B cell (primary cell): ENCODE data around the gene NLRP5. TPM values are rescaled to one million over a fixed set of nuclear protein-coding genes. Genes with fewer than 3 reads are reported as not detected.

ENCODE experiments used
- ATAC-seq: fragments of 200-7000 bp; cut with Tn5 transposase; one replicate; pipeline ENCODE4 v1.10.0; 2021; ENCODE audit warnings: low read depth, mild to moderate bottlenecking, moderate number of reproducible peaks, moderate library complexity
- CTCF ChIA-PET: fragments of 350-600 bp; sonication (Branson Sonifier 250); formaldehyde crosslinking; loops from one replicate; lab custom pipeline; 2021; ENCODE audit warnings: antibody characterized with exemption, inconsistent platforms; lab: Charles Lee
- POLR2A ChIA-PET: fragments of 350-600 bp; sonication (Branson Sonifier 250); formaldehyde crosslinking; loops from one replicate; lab custom pipeline; 2021; ENCODE audit warnings: antibody characterized with exemption; lab: Charles Lee
- DNase-seq: peaks from one replicate; pipeline ENCODE4 v3.0.0; 2013
- H2AFZ ChIP-seq: 2 replicates; pipeline ENCODE4 v1.6.1; 2012; ENCODE audit warnings: mild to moderate bottlenecking, low read depth, low read length; ENCODE audit not compliant: insufficient read depth, poor library complexity, severe bottlenecking
- H3K27ac ChIP-seq, 2 donors: 1 replicate in 1 of 2; 2 replicates in 1 of 2; pipeline ENCODE4 v1.5.1; 2012 to 2013; ENCODE audit warnings: low read length in 2 of 2, mild to moderate bottlenecking in 2 of 2, moderate library complexity in 1 of 2
- H3K27me3 ChIP-seq, 4 experiments: fragments of 200-600 bp in 1 of 4; sonication (generic) in 1 of 4; replicated peaks in 1 of 4; 1 replicate in 2 of 4; 2 replicates in 2 of 4; pipeline versions ENCODE4 v1.6.1 to v1.7.0; 2013 to 2016; ENCODE audit warnings: low read length in 3 of 4, mild to moderate bottlenecking in 2 of 4, mixed read lengths in 1 of 4, moderate library complexity in 1 of 4; ENCODE audit not compliant: insufficient read depth in 4 of 4, control insufficient read depth in 3 of 4; ENCODE audit errors: control extremely low read depth in 1 of 4
- H3K36me3 ChIP-seq, 2 experiments: replicated peaks in 1 of 2; 1 replicate in 1 of 2; 2 replicates in 1 of 2; pipeline versions ENCODE4 v1.6.1 to v1.7.1; 2013; ENCODE audit warnings: low read length in 1 of 2; ENCODE audit not compliant: insufficient read depth in 2 of 2, control insufficient read depth in 1 of 2; ENCODE audit errors: control extremely low read depth in 1 of 2, extremely low read depth in 1 of 2
- H3K4me1 ChIP-seq, 2 donors: fragments of 200-600 bp in 1 of 2; sonication (generic) in 1 of 2; 1 replicate in 1 of 2; 2 replicates in 1 of 2; pipeline versions ENCODE4 v1.5.1 to v1.6.1; 2013 to 2017; ENCODE audit warnings: low read length in 2 of 2; ENCODE audit not compliant: control insufficient read depth in 2 of 2, insufficient read depth in 2 of 2
- H3K4me2 ChIP-seq: replicated peaks from 2 replicates; pipeline ENCODE3; 2012; ENCODE audit warnings: mild to moderate bottlenecking, low read depth, low read length; ENCODE audit not compliant: poor library complexity, severe bottlenecking
- H3K4me3 ChIP-seq, 5 experiments: fragments of 200-600 bp in 1 of 5; sonication (generic) in 1 of 5; 1 replicate in 3 of 5; 2 replicates in 2 of 5; pipeline versions ENCODE4 v1.5.1 to v1.7.0; 2011 to 2016; ENCODE audit warnings: low read length in 4 of 5, mild to moderate bottlenecking in 4 of 5, low read depth in 2 of 5, control low read depth in 1 of 5, moderate library complexity in 1 of 5; ENCODE audit not compliant: insufficient read depth in 1 of 5; ENCODE audit errors: control extremely low read depth in 1 of 5, extremely low read depth in 1 of 5
- H3K79me2 ChIP-seq: fragments of 200-600 bp; sonication (generic); one replicate; pipeline ENCODE4 v1.6.0; 2016; ENCODE audit warnings: low read length; ENCODE audit not compliant: control insufficient read depth, insufficient read depth
- H3K9ac ChIP-seq: fragments of 200-600 bp; sonication (generic); 2 replicates; pipeline ENCODE4 v1.6.1; 2017; ENCODE audit warnings: mild to moderate bottlenecking, low read length, moderate library complexity
- H3K9me3 ChIP-seq, 3 donors: one replicate each; pipeline versions ENCODE4 v1.6.1 to v1.7.1; 2013; ENCODE audit warnings: low read length in 2 of 3; ENCODE audit not compliant: control insufficient read depth in 2 of 3, insufficient read depth in 1 of 3; ENCODE audit errors: control extremely low read depth in 1 of 3
- H4K20me1 ChIP-seq: 2 replicates; pipeline ENCODE4 v1.6.0; 2012; ENCODE audit warnings: mild to moderate bottlenecking, low read length; ENCODE audit not compliant: insufficient read depth, control insufficient read depth, poor library complexity, severe bottlenecking
- H3K27ac Mint-ChIP-seq: one replicate; pipeline ENCODE4 v1.8.0; 2021; ENCODE audit warnings: mixed read lengths
- H3K27me3 Mint-ChIP-seq: one replicate; pipeline ENCODE4 v1.8.0; 2021; ENCODE audit warnings: mixed read lengths
- H3K4me1 Mint-ChIP-seq: one replicate; pipeline ENCODE4 v1.8.0; 2021; ENCODE audit warnings: mixed read lengths
- H3K4me3 Mint-ChIP-seq: one replicate; pipeline ENCODE4 v1.8.0; 2021; ENCODE audit warnings: mixed read lengths
- H3K9me3 Mint-ChIP-seq: one replicate; pipeline ENCODE4 v1.8.0; 2022; ENCODE audit warnings: mixed read lengths; ENCODE audit not compliant: insufficient read depth
- CTCF ChIP-seq: fragments of 200-600 bp; IDR thresholded peaks from one replicate; pipeline ENCODE4 v1.8.0; 2022; ENCODE audit warnings: antibody characterized with exemption, mild to moderate bottlenecking
- EZH2 ChIP-seq: IDR thresholded peaks from 2 replicates; pipeline ENCODE4 v1.6.1; 2012; ENCODE audit warnings: borderline replicate concordance, low read depth, mild to moderate bottlenecking, moderate library complexity, low read length; ENCODE audit not compliant: insufficient read depth, poor library complexity, severe bottlenecking
- WGBS: methylation state at CpG from one replicate; pipeline ENCODE4 v1.1.5; 2013; ENCODE audit warnings: missing lambda C conversion rate; ENCODE audit not compliant: insufficient coverage; 5-methylcytosine and 5-hydroxymethylcytosine counted together
- intact Hi-C: fragments of 100-400 bp; cut with micrococcal nuclease; formaldehyde crosslinking; loops from one replicate; pipeline ENCODE4 v1.10.0; 2022
- polyA minus RNA-seq: library from RNA; depleted of rRNA, polyadenylated mRNA; stranded (reverse); fragments of >200 nt; gene quantifications from 2 replicates; pipeline ENCODE4 v1.2.3, GENCODE V29; 2012
- polyA plus RNA-seq: library from polyadenylated mRNA; depleted of rRNA; stranded (reverse); fragments of >200 nt; gene quantifications from 2 replicates; pipeline ENCODE4 v1.2.3, GENCODE V29; 2012
- total RNA-seq, 2 donors: library from RNA; stranded (reverse); fragments of 120-200 nt in 1 of 2; gene quantifications; 1 replicate in 1 of 2; 2 replicates in 1 of 2; pipeline versions ENCODE4 v1.2.3 to v1.2.4, GENCODE V29; 2013 to 2022

NLRP5 gene
- total RNA-seq (not detected in 2 replicates), polyA plus RNA-seq (not detected in 2 replicates), polyA minus RNA-seq (not detected in 2 replicates)
- not detected for total RNA-seq (2013)

DNA sequence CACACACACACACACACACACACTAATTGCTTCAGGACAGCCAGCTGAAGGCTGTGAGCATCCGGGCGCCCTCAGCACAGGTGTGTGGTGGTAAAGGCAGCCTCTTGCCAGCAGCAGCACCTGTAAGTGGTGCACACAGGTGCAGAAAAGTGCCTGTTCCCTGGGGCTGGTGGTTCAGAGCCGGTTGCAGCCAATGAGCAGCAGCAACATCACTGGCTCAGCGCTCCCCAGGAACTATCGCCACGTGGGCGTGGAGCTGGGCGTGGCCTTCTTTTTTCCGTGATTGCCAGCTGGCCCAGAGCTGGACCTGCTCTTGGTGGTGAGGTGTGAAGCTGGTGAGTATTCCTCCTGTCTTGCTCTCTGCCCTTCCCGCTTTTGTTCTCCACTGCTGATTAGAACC, at the start of gene NLRP5:
TSS of gene NLRP5 (plus strand) at position 289 of the 400 bp plus-strand sequence.
- WGBS, result 48% methylated on average over 9 of the region's 10 CpGs
- Histone ChIP-seq H3K36me3 (no peaks in the 10 kb centered on the region), H3K4me2 (no peak within 1 kb of the TSS), H3K27ac (no peak within 1 kb of the TSS), H3K4me1 (no peaks in the 10 kb centered on the region), H3K4me3 (no peak within 1 kb of the TSS), H3K9ac (no peak within 1 kb of the TSS), H3K79me2 (no peaks in the 10 kb centered on the region), H2AFZ (no peak within 1 kb of the TSS), H4K20me1 (no peaks in the 10 kb centered on the region), H3K9me3 (peaks cover 0 to 13% (median 0%) of the 10 kb centered on the region in 3 donors), H3K27me3 (no peaks in the 10 kb centered on the region)
- TF ChIP-seq CTCF (no peak), EZH2 (no peak)
- Mint-ChIP-seq H3K27me3 (no peaks in the 10 kb centered on the region), H3K27ac (no peak within 1 kb of the TSS), H3K9me3 (no peaks in the 10 kb centered on the region), H3K4me1 (no peaks in the 10 kb centered on the region), H3K4me3 (no peak within 1 kb of the TSS)
- DNase-seq (no peak), ATAC-seq (no peak)
- ChIA-PET POLR2A (no interaction called here), CTCF (no interaction called here)
- intact Hi-C loops, result no loop called here

DNA sequence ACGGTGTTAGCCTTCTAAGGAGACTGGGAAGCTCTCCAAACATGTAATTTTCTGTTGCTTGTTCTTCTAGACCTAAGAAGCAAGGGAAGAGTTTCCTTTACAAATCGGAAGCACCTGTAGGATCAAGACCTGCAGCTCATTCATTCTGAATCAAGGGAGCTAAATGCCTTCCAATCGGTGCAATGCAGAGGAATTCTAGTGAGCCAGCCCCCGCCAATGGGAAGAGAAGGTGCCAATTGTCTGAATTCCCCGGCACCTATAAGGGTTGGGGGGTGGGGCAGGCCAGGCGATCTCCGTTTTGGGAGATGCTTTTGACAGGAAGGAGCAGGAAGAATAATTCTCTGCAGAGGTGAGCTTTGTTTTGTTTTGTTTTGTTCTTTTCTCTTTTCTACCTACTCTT, 47.4 kb upstream of the NLRP5 start:
- Histone ChIP-seq H3K4me3 (no peak overlapping the region), H3K9ac (no peak overlapping the region), H3K9me3 (peaks cover 0 to 8% (median 0%) of the 10 kb centered on the region in 3 donors), H3K36me3 (no peaks in the 10 kb centered on the region), H4K20me1 (no peaks in the 10 kb centered on the region), H3K4me1 (no peaks in the 10 kb centered on the region), H3K4me2 (no peak overlapping the region), H3K27me3 (no peaks in the 10 kb centered on the region), H2AFZ (no peak overlapping the region), H3K79me2 (no peaks in the 10 kb centered on the region), H3K27ac (no peak overlapping the region)
- Mint-ChIP-seq H3K27ac (no peak overlapping the region), H3K27me3 (no peaks in the 10 kb centered on the region), H3K4me3 (no peak overlapping the region), H3K4me1 (no peaks in the 10 kb centered on the region), H3K9me3 (peaks cover 4% of the 10 kb centered on the region)
- WGBS, result 56% methylated on average over 5 of the region's 7 CpGs
- TF ChIP-seq EZH2 (no peak), CTCF (no peak)
- no peak for ATAC-seq
- ChIA-PET POLR2A (no interaction called here), CTCF (interaction anchor here (0.5 kb wide), 1 partner anchor 948 kb away, joined by 3 read pairs; no protein-coding TSS in a partner anchor)
- intact Hi-C loops, result no loop called here
- no peak for DNase-seq
